Tibial artery (tissue), 4 donors: ENCODE data around the gene SLIT3.

Experiments used
- DNase-seq, 2 donors: peaks; one replicate each; pipeline ENCODE4 v3.0.0-alpha.2; 2019
- H3K27ac ChIP-seq, 2 donors: fragments of 200-600 bp; sonication (generic) in 1 of 2; 1 replicate in 1 of 2; 2 replicates in 1 of 2; pipeline ENCODE4 v1.5.1; 2018 to 2019; ENCODE audit warnings: mild to moderate bottlenecking in 1 of 2
- H3K27me3 ChIP-seq, 2 donors: fragments of 200-600 bp; sonication (generic) in 1 of 2; one replicate each; pipeline versions ENCODE4 v1.5.1 to v1.6.0; 2016 to 2019
- H3K36me3 ChIP-seq, 3 donors: fragments of 200-600 bp; sonication (generic) in 2 of 3; one replicate each; pipeline ENCODE4 v1.5.1; 2016 to 2019; ENCODE audit warnings: mild to moderate bottlenecking in 2 of 3
- H3K4me1 ChIP-seq, 4 donors: fragments of 200-600 bp; sonication (generic) in 2 of 4; 1 replicate in 3 of 4; 2 replicates in 1 of 4; pipeline ENCODE4 v1.5.1; 2016 to 2019
- H3K4me3 ChIP-seq, 2 donors: fragments of 200-600 bp; sonication (generic) in 1 of 2; 1 replicate in 1 of 2; 2 replicates in 1 of 2; pipeline ENCODE4 v1.5.1; 2018 to 2019; ENCODE audit warnings: mild to moderate bottlenecking in 2 of 2
- H3K9me3 ChIP-seq, 3 donors: fragments of 200-600 bp; sonication (generic) in 1 of 3; one replicate each; pipeline ENCODE4 v1.5.1; 2016 to 2019
- intact Hi-C: fragments of 100-400 bp; cut with DNase I; formaldehyde crosslinking; loops from one replicate; pipeline ENCODE4 v1.15.0; 2023; ENCODE audit warnings: low total_unique reads
- TF ChIP-seq, protein P1 (sequence below), 2 experiments: fragments of 200-600 bp in 1 of 2; fragments of 450-650 bp in 1 of 2; IDR thresholded peaks; one replicate each; pipeline ENCODE4 v1.5.1; 2017 to 2019; ENCODE audit warnings: antibody characterized with exemption in 2 of 2, mild to moderate bottlenecking in 1 of 2, moderate library complexity in 1 of 2

The SLIT3 gene

DNA sequence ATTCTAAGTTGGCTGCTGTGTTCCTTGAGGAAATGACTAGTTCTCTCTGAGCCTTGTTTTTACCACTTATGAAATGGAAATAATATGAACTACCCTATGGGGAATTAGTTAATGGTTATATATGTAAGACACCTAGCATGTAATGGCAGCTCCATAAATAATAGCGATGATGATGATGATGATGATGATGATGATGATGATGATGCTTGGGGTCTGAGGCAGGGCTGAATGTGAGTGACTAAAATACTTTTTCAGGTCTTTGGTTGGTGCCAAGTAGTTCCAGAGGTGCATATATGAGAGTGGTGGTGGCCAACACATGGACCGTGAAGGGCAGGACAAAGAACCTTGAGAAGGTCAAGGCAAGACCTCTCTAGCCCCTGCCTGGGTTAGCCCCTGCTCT is 598.4 kb downstream of the SLIT3 start:
- intact Hi-C loops = no loop called here
- no peak for DNase-seq
- Histone ChIP-seq H3K4me1 (peaks cover 0 to 12% (median 6%) of the 10 kb centered on the region in 4 donors), H3K9me3 (no peaks in the 10 kb centered on the region), H3K27me3 (no peaks in the 10 kb centered on the region), H3K36me3 (peaks cover 0 to 17% (median 11%) of the 10 kb centered on the region in 3 donors), H3K4me3 (no peak overlapping the region), H3K27ac (no peak overlapping the region)
- TF ChIP-seq, protein P1, sequence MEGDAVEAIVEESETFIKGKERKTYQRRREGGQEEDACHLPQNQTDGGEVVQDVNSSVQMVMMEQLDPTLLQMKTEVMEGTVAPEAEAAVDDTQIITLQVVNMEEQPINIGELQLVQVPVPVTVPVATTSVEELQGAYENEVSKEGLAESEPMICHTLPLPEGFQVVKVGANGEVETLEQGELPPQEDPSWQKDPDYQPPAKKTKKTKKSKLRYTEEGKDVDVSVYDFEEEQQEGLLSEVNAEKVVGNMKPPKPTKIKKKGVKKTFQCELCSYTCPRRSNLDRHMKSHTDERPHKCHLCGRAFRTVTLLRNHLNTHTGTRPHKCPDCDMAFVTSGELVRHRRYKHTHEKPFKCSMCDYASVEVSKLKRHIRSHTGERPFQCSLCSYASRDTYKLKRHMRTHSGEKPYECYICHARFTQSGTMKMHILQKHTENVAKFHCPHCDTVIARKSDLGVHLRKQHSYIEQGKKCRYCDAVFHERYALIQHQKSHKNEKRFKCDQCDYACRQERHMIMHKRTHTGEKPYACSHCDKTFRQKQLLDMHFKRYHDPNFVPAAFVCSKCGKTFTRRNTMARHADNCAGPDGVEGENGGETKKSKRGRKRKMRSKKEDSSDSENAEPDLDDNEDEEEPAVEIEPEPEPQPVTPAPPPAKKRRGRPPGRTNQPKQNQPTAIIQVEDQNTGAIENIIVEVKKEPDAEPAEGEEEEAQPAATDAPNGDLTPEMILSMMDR (IDR thresholded peaks at IDR 0.05) = no peak

DNA sequence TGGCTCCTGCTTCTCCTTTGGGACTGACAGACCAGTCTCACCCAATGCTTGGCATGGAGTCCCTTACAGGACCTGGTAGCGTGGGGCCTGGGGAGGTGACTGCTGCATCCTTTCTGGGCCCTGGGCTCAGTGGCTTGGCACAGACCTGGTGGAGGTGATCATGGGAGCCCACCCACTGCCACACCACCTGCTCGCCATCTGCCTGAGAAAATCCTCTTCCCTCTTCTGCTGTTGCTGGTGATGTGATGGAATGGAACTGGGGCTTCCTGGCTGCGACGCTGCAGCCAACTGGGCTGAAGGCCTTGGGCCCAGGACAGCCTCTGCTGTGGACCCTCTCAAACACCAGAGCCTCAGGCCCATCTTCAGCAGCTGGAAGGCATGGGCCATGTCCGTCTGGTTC is 599.3 kb downstream of the SLIT3 start:
- H3K4me3 ChIP-seq = no peak overlapping the region
- peaks cover 0 to 17% (median 11%) of the 10 kb centered on the region in 3 donors for H3K36me3 ChIP-seq
- H3K9me3 ChIP-seq = no peaks in the 10 kb centered on the region
- peaks cover 0 to 15% (median 6%) of the 10 kb centered on the region in 4 donors for H3K4me1 ChIP-seq
- no peak for DNase-seq
- no peak overlapping the region for H3K27ac ChIP-seq
- TF ChIP-seq, protein P1 (IDR thresholded peaks at IDR 0.05) = no peak
- H3K27me3 ChIP-seq = no peaks in the 10 kb centered on the region
- intact Hi-C loops = no loop called here

DNA sequence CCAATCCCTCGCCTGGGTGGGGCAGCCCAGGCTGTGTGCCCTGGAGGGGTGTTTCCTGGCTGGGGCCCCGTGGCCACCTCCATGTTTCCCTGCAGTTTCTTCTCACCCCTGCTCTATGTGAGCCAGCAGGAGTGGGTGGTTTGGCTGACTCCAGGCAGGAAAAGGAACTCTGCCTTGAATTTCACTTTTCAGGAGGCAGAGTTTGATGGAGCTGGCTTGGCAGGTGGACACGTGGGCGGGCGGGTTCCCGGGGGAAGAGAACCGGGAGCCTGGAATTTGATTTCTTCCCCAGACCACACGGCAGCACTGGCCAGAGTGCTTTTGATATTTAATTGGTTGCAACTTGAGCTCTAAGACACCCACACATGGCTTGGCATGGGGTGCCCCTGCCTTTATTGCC is 601.9 kb downstream of the SLIT3 start:
- H3K4me1 ChIP-seq = peaks cover 0 to 16% (median 6%) of the 10 kb centered on the region in 4 donors
- peak; percentile 32 to 67 for DNase-seq
- H3K27ac ChIP-seq = peak overlapping the region in 1 of 2 donors; percentile 38
- H3K9me3 ChIP-seq = no peaks in the 10 kb centered on the region
- intact Hi-C loops = no loop called here
- no peak overlapping the region for H3K4me3 ChIP-seq
- H3K36me3 ChIP-seq = peaks cover 0 to 17% (median 11%) of the 10 kb centered on the region in 3 donors
- no peaks in the 10 kb centered on the region for H3K27me3 ChIP-seq
- TF ChIP-seq, protein P1 (IDR thresholded peaks at IDR 0.05) = no peak

DNA sequence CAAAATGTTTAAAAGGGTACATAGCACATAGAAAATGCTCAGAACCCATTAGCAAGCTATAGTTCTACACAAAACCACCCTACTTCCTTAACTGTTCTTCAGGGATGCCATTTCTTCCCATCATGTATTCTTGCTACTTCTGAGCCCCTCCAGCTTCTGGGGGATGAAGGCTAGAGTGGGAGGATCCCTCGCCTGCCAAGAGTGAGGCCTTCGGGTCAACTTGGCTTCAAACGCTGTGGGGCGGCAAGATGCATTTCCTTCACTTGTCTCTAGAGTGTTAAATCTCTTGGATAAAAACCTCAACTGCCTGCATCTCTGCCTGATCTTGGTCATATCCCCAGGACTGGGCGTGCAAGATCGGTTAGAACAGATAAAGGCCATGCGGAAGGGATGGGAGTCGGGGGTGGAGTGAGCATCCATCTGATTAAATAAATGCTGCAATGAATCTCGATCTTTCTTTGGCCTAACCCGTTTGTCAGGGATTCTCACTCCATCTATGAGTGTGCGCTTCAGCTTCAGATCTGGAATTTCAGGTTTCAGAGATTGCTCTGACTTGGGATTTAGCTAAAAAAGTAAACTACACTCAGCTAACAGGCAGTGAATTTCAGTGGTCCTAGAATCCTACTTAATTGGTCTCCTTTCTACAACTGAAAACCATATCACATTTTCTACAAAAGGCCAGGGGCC is 603.8 kb downstream of the SLIT3 start:
- Histone ChIP-seq H3K4me1 (peaks cover 0 to 16% (median 6%) of the 10 kb centered on the region in 4 donors), H3K9me3 (no peaks in the 10 kb centered on the region), H3K27me3 (no peaks in the 10 kb centered on the region), H3K27ac (no peak overlapping the region), H3K4me3 (no peak overlapping the region), H3K36me3 (peaks cover 0 to 16% (median 16%) of the 10 kb centered on the region in 3 donors)
- intact Hi-C loops = no loop called here
- TF ChIP-seq, protein P1 (IDR thresholded peaks at IDR 0.05) = no peak
- DNase-seq = peak in 1 of 2 donors; percentile 56

DNA sequence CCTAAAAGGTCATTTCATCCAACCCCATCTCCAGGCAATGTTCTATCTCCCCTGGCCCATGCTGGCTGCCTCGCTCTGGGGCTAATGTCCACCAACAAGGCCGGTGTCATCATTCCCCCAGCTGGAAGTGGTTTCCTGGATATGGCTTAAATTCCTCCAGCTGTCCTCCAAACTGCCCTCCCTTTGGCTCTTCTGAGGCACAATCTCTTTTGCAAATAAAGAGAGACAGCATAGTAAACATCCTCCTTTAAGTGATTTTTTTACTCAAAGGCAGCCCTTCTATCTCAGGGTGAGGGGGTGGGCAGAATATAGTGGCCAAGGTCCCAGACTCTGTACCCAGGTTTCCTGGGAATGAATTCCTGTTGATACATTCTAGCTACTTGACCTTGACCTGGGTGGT is 604.3 kb downstream of the SLIT3 start:
- TF ChIP-seq, protein P1 (IDR thresholded peaks at IDR 0.05) = no peak
- Histone ChIP-seq H3K9me3 (no peaks in the 10 kb centered on the region), H3K36me3 (peaks cover 0 to 19% (median 11%) of the 10 kb centered on the region in 3 donors), H3K27ac (no peak overlapping the region), H3K4me1 (peaks cover 0 to 16% (median 6%) of the 10 kb centered on the region in 4 donors), H3K27me3 (no peaks in the 10 kb centered on the region), H3K4me3 (no peak overlapping the region)
- intact Hi-C loops = no loop called here
- DNase-seq = peak in 1 of 2 donors; percentile 60
